Activated T-helper 1 cell treated with anti-CD3 and anti-CD28 coated beads, Interleukin-12 subunit alpha, Interleukin-12 subunit beta, Interleukin-2, Interleukin-4 antibody, amounts not matched to agents 30 ng/mL and 10 ng/mL and 1 ng/mL, durations not matched to agents 14 hours and 24 hours and 36 hours (primary cell): ENCODE data around the gene CHST10. TPM values are rescaled to one million over a fixed set of nuclear protein-coding genes. Genes with fewer than 3 reads are reported as not detected.
"Not testable (repeated sequence)": the region's sequence is repeated elsewhere in the genome, so short reads cannot be mapped to it uniquely, and the experiment has no call there.

Source experiments
- DNase-seq: peaks from one replicate; pipeline ENCODE4 v3.0.0; 2021; ENCODE audit warnings: low spot score
- H3K27ac Mint-ChIP-seq: one replicate; pipeline ENCODE4 v1.8.0; 2021; ENCODE audit warnings: mild to moderate bottlenecking, mixed read lengths
- H3K27me3 Mint-ChIP-seq: one replicate; pipeline ENCODE4 v1.8.0; 2022; ENCODE audit warnings: mild to moderate bottlenecking, moderate library complexity, mixed read lengths; ENCODE audit not compliant: insufficient read depth
- H3K36me3 Mint-ChIP-seq: one replicate; pipeline ENCODE4 v1.8.0; 2021; ENCODE audit warnings: low read depth, mixed read lengths
- H3K4me1 Mint-ChIP-seq: one replicate; pipeline ENCODE4 v1.8.0; 2021; ENCODE audit warnings: low read depth, mixed read lengths
- H3K4me3 Mint-ChIP-seq: one replicate; pipeline ENCODE4 v1.8.0; 2021; ENCODE audit warnings: mild to moderate bottlenecking, moderate library complexity, mixed read lengths
- H3K9me3 Mint-ChIP-seq: one replicate; pipeline ENCODE4 v1.8.0; 2021; ENCODE audit warnings: mixed read lengths
- intact Hi-C: fragments of 100-400 bp; cut with micrococcal nuclease; formaldehyde crosslinking; loops from one replicate; pipeline ENCODE4 v1.15.1; 2024
- total RNA-seq: library from RNA; stranded (reverse); gene quantifications from 2 replicates; pipeline ENCODE4 v1.2.3, GENCODE V29; 2022

CHST10 gene
- total RNA-seq, 1 donor from 2014 or later: 7.8 TPM

DNA sequence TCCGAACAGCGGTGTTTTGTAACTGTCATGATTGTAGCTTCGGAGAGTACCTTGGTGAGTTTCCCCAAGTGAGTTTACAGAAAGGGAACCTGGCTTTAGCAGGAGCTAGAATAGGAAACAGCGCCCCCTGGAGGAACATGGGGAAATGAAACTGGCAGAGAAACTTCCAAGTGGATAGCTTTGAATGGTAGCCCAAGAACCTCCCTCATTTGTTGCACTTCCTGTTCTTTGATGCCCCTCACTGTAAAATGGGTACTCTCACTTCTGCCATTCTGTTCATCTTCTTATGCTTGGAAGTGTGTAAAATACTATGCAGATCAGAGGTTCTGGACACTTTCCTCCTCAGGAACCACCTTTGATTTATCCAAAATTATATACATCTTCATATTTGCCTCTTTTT lies 36.2 kb downstream of the CHST10 start:
- Mint-ChIP-seq H3K4me3 (no peak overlapping the region), H3K27ac (no peak overlapping the region), H3K27me3 (peaks cover 7% of the 10 kb centered on the region), H3K36me3 (no peaks in the 10 kb centered on the region), H3K4me1 (peaks cover 6% of the 10 kb centered on the region), H3K9me3 (no peaks in the 10 kb centered on the region)
- intact Hi-C loops: loop anchor here (1.0 kb wide), 2 partner anchors 118 to 822 kb away; no protein-coding TSS in a partner anchor
- peak; percentile 56 for DNase-seq

- Mint-ChIP-seq H3K36me3 (no peaks in the 10 kb centered on the region), H3K27me3 (peaks cover 7% of the 10 kb centered on the region), H3K27ac (no peak overlapping the region), H3K4me1 (peaks cover 6% of the 10 kb centered on the region), H3K9me3 (no peaks in the 10 kb centered on the region), H3K4me3 (no peak overlapping the region)
- intact Hi-C loops: loop anchor here (1.0 kb wide), 2 partner anchors 117 to 821 kb away; no protein-coding TSS in a partner anchor
- DNase-seq: no peak
Observed at GRCh38 chr2:100380681-100381080, 36.8 kb downstream of the CHST10 start.

GRCh38 chr2:100376836-100377235 lies 40.6 kb downstream of the CHST10 start:
- intact Hi-C loops: no loop called here
- Mint-ChIP-seq H3K27me3 (peaks cover 15% of the 10 kb centered on the region), H3K4me1 (peaks cover 6% of the 10 kb centered on the region), H3K4me3 (no peak overlapping the region), H3K36me3 (no peaks in the 10 kb centered on the region), H3K9me3 (peaks cover under 1% of the 10 kb centered on the region), H3K27ac (no peak overlapping the region)
- DNase-seq: no peak

- no peak overlapping the region for H3K4me3 Mint-ChIP-seq
- H3K9me3 Mint-ChIP-seq: peaks cover 21% of the 10 kb centered on the region
- intact Hi-C loops: no loop called here
- peaks cover 5% of the 10 kb centered on the region for H3K4me1 Mint-ChIP-seq
- peaks cover 19% of the 10 kb centered on the region for H3K27me3 Mint-ChIP-seq
- H3K27ac Mint-ChIP-seq: no peak overlapping the region
- DNase-seq: no peak
- no peaks in the 10 kb centered on the region for H3K36me3 Mint-ChIP-seq
Observed at GRCh38 chr2:100367163-100367562, 50.3 kb downstream of the CHST10 start.

DNA sequence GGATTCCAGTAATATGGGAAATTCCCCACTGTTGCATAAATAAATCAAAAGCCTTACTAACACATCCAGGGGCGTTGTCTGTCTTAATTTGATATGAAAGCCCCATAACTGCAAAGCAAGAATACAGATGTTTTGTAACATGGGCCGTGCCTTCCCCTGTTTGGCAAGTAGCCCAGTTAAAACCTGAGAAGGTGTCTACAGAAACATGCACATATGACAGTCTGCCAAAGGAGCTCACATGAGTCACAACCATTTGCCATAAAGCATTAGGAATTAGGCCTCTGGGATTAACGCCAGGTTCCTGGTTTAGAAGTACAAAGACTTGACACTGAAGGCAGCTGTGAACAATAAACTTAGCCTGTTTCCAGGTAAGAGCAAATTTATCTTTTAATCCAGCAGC lies 52.0 kb downstream of the CHST10 start:
- Mint-ChIP-seq H3K36me3 (no peaks in the 10 kb centered on the region), H3K4me3 (no peak overlapping the region), H3K27me3 (peaks cover 13% of the 10 kb centered on the region), H3K4me1 (peaks cover 5% of the 10 kb centered on the region), H3K9me3 (peaks cover 20% of the 10 kb centered on the region), H3K27ac (no peak overlapping the region)
- intact Hi-C loops: no loop called here
- DNase-seq: no peak

DNA sequence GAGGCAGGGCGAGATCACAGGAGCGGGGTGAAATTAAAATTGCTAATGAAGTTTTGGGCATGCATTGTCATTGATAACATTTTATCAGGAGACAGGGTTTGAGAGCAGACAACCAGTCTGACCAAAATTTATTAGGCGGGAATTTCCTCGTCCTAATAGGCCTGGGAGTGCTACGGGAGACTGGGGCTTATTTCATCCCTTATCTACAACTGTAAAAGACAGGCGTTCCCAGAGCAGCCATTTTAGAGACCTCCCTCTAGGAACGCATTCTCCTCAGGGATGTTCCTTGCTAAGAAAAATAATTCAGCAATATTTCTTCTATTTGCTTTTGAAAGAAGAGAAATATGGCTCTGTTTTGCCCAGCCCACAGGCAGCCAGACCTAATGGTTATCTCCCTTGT lies 55.2 kb downstream of the CHST10 start:
- H3K4me3 Mint-ChIP-seq, H3K4me1 Mint-ChIP-seq, intact Hi-C loops, DNase-seq, H3K27ac Mint-ChIP-seq, H3K36me3 Mint-ChIP-seq, H3K27me3 Mint-ChIP-seq: not testable (repeated sequence)
- H3K9me3 Mint-ChIP-seq: peaks cover 18% of the 10 kb centered on the region

DNA sequence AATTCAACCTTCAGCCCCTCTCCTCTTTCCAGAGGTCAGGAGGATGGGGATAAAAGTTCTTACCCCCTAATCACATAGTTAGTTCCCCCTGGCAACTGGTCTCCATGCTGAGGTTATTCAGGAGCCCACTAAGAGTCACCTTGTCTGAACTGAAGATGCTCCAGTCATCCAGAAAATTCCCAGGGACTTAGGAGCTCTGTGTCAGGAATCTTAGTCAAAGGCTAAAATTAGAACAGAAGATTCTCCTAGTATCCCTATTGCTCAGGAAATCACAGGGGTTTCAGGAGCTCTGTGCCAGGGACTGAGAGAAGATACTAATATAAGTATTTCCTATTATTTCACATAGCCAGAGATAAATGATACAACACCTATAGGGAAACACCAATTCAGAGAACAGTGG lies 57.9 kb downstream of the CHST10 start:
- Mint-ChIP-seq H3K9me3 (peaks cover 18% of the 10 kb centered on the region), H3K27me3 (peaks cover 9% of the 10 kb centered on the region), H3K4me3 (no peak overlapping the region), H3K27ac (no peak overlapping the region), H3K36me3 (no peaks in the 10 kb centered on the region), H3K4me1 (no peaks in the 10 kb centered on the region)
- no peak for DNase-seq
- intact Hi-C loops: no loop called here

- no peak overlapping the region for H3K27ac Mint-ChIP-seq
- no peak overlapping the region for H3K4me3 Mint-ChIP-seq
- intact Hi-C loops: no loop called here
- DNase-seq: no peak
- H3K27me3 Mint-ChIP-seq: peaks cover 9% of the 10 kb centered on the region
- peaks cover 18% of the 10 kb centered on the region for H3K9me3 Mint-ChIP-seq
- no peaks in the 10 kb centered on the region for H3K36me3 Mint-ChIP-seq
- H3K4me1 Mint-ChIP-seq: no peaks in the 10 kb centered on the region
Observed at GRCh38 chr2:100358554-100358953, 58.9 kb downstream of the CHST10 start.

DNA sequence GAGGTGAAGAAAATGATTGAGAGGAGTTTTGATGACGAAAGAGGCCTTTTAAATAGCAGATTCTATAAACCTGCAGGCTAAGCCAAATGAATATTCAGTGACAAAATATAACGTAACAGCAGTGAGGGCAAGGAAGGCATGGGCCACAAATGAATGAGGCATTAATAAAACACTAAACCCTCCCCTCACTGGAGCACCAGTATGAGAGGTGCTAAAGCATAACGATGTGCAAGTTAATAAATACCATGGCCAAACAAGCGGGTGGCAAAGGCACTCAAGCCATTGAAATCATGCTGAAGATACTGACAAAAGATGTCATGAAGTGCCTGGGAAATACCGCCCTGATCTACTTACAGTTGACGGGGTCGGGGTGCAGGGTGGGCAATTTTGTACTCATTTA lies 64.9 kb downstream of the CHST10 start:
- Mint-ChIP-seq H3K4me1 (no peaks in the 10 kb centered on the region), H3K4me3 (no peak overlapping the region), H3K36me3 (no peaks in the 10 kb centered on the region), H3K27ac (no peak overlapping the region), H3K27me3 (peaks cover 13% of the 10 kb centered on the region), H3K9me3 (no peaks in the 10 kb centered on the region)
- no peak for DNase-seq
- intact Hi-C loops: no loop called here

DNA sequence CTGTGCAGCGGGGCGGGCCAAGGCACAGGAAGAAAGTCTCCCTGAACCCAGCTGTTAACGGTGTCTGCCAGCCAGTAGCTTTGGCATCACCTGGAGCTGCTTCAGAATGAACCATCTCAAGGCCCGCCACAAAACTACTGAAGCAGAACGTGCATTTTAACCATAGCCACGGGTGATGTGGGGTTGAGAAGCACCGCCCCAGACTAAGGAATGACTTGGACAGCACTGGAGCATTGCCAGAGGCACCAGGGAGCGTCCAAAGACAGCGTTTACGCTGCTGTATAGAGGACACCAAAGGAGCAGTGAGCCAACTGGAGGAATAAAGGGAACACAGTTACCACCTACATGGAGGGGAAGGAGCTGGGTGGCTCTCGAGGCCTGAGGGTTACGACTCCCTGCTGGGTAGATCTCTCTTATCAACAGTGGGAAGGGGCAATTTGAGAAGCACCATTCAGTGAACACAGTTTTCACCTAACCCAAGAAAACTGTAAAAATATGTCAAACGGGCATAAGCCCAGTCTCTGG lies 66.7 kb downstream of the CHST10 start:
- H3K27me3 Mint-ChIP-seq: peaks cover 12% of the 10 kb centered on the region
- no peak overlapping the region for H3K4me3 Mint-ChIP-seq
- no peaks in the 10 kb centered on the region for H3K4me1 Mint-ChIP-seq
- H3K9me3 Mint-ChIP-seq: no peaks in the 10 kb centered on the region
- H3K27ac Mint-ChIP-seq: no peak overlapping the region
- intact Hi-C loops: no loop called here
- no peak for DNase-seq
- no peaks in the 10 kb centered on the region for H3K36me3 Mint-ChIP-seq

GRCh38 chr2:100345144-100345543 lies 72.3 kb downstream of the CHST10 start:
- peaks cover 18% of the 10 kb centered on the region for H3K27me3 Mint-ChIP-seq
- intact Hi-C loops, H3K36me3 Mint-ChIP-seq, H3K9me3 Mint-ChIP-seq, DNase-seq, H3K4me1 Mint-ChIP-seq, H3K27ac Mint-ChIP-seq, H3K4me3 Mint-ChIP-seq: not testable (repeated sequence)

DNA sequence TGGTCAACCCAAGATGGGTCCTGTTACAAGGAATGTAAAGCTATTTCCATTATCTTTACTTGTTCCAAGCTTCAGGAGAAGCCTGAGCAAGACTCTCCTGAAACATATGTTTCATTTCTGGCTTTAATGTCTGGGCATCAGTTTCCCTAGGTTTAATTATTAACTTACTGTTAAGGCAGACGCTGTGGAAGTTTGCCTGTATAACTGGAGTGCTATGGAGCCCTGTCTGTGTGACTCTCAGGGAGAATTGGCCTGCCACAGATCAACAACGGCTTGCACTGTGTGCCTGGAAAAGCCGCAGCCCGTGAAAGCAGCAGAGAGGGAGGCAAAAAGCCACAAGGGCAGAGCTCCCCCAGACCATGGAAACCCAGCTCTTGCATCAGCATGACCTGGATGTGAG lies 73.0 kb downstream of the CHST10 start:
- peaks cover 22% of the 10 kb centered on the region for H3K27me3 Mint-ChIP-seq
- intact Hi-C loops: no loop called here
- H3K27ac Mint-ChIP-seq: no peak overlapping the region
- H3K36me3 Mint-ChIP-seq: no peaks in the 10 kb centered on the region
- H3K4me1 Mint-ChIP-seq: no peaks in the 10 kb centered on the region
- H3K9me3 Mint-ChIP-seq: peaks cover 6% of the 10 kb centered on the region
- no peak for DNase-seq
- H3K4me3 Mint-ChIP-seq: no peak overlapping the region

DNA sequence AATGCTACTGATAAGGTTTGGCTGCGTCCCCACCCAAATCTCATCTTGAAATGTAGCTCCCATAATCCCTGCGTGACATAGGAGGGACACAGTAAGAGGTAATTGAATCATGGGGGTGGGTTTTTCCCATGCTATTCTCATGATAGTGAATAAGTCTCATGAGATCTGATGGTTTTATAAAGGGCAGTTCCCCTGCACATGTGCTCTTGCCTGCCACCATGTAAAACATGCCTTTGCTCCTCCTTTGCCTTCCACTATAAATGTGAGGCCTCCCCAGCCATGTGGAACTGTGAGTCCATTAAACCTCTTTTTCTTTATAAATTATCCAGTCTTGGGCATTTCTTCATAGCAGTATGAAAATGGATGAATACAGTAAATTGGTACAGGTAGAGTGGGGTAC lies 75.0 kb downstream of the CHST10 start:
- H3K4me1 Mint-ChIP-seq, H3K9me3 Mint-ChIP-seq, H3K36me3 Mint-ChIP-seq, H3K4me3 Mint-ChIP-seq, H3K27ac Mint-ChIP-seq, intact Hi-C loops, DNase-seq: not testable (repeated sequence)
- peaks cover 20% of the 10 kb centered on the region for H3K27me3 Mint-ChIP-seq
